ENCODE results near the gene ATP2B1.

- no peak for TF ChIP-seq CTCF (IDR thresholded peaks at IDR 0.05)
- TF ChIP-seq POLR2A (IDR thresholded peaks at IDR 0.05) = no peak
These were observed 143.6 kb downstream of the ATP2B1 start for GRCh38 chr12:89565002-89565401.
